Hepatocyte (in vitro differentiated cells): Measurements from ENCODE around the gene RDH13. TPM values are rescaled to one million over a fixed set of nuclear protein-coding genes. Genes with fewer than 3 reads are reported as not detected.

Experiments
- DNase-seq: peaks from one replicate; pipeline ENCODE4 v3.0.0-alpha.2; 2016; ENCODE audit warnings: low spot score
- H2AFZ ChIP-seq: fragments of 200-600 bp; sonication (generic); 2 replicates; pipeline ENCODE4 v1.6.0; 2016; ENCODE audit warnings: antibody characterized with exemption, mild to moderate bottlenecking
- H3K27ac ChIP-seq: fragments of 200-600 bp; sonication (generic); 2 replicates; pipeline ENCODE4 v1.5.1; 2016; ENCODE audit warnings: mild to moderate bottlenecking
- H3K27me3 ChIP-seq: fragments of 200-600 bp; sonication (generic); 2 replicates; pipeline ENCODE4 v1.6.1; 2016
- H3K36me3 ChIP-seq: fragments of 200-600 bp; sonication (generic); replicated peaks from 2 replicates; pipeline ENCODE4 v1.5.1; 2016; ENCODE audit warnings: low read depth; ENCODE audit not compliant: insufficient read depth
- H3K4me1 ChIP-seq: fragments of 200-600 bp; sonication (generic); 2 replicates; pipeline ENCODE4 v1.5.1; 2016; ENCODE audit warnings: mild to moderate bottlenecking, moderate library complexity; ENCODE audit not compliant: insufficient read depth
- H3K4me2 ChIP-seq: fragments of 200-600 bp; sonication (generic); 2 replicates; pipeline ENCODE4 v1.6.0; 2016
- H3K4me3 ChIP-seq: fragments of 200-600 bp; sonication (generic); 2 replicates; pipeline ENCODE4 v1.5.1; 2016; ENCODE audit warnings: mild to moderate bottlenecking
- H3K79me2 ChIP-seq: fragments of 200-600 bp; sonication (generic); 2 replicates; pipeline ENCODE4 v1.6.0; 2017; ENCODE audit warnings: mild to moderate bottlenecking
- H3K9me2 ChIP-seq: fragments of 200-600 bp; sonication (generic); replicated peaks from 2 replicates; pipeline ENCODE4 v1.6.0; 2017; ENCODE audit warnings: mild to moderate bottlenecking; ENCODE audit not compliant: insufficient read depth
- H3K9me3 ChIP-seq: fragments of 200-600 bp; sonication (generic); 2 replicates; pipeline ENCODE4 v1.5.1; 2016; ENCODE audit warnings: low read depth, mild to moderate bottlenecking
- H4K20me1 ChIP-seq: fragments of 200-600 bp; sonication (generic); 2 replicates; pipeline ENCODE4 v1.6.0; 2016; ENCODE audit warnings: mild to moderate bottlenecking; ENCODE audit not compliant: insufficient read depth, poor library complexity, severe bottlenecking
- CTCF ChIP-seq: fragments of 200-600 bp; sonication (generic); IDR thresholded peaks from 2 replicates; pipeline ENCODE4 v1.5.1; 2016; ENCODE audit warnings: antibody characterized with exemption, mild to moderate bottlenecking; ENCODE audit not compliant: poor library complexity
- EZH2 ChIP-seq: fragments of 200-600 bp; sonication (generic); IDR thresholded peaks from 2 replicates; pipeline ENCODE4 v1.6.1; 2016; ENCODE audit warnings: antibody characterized with exemption, mild to moderate bottlenecking, borderline replicate concordance
- EZH2phosphoT487 ChIP-seq: fragments of 200-600 bp; sonication (generic); IDR thresholded peaks from one replicate; pipeline ENCODE4 v1.6.1; 2018; ENCODE audit warnings: antibody characterized with exemption, mild to moderate bottlenecking, low read depth, moderate library complexity; ENCODE audit not compliant: unreplicated experiment, severe bottlenecking
- WGBS: methylation state at CpG from one replicate; pipeline ENCODE4 v1.1.6; 2016; ENCODE audit warnings: low lambda C conversion rate; ENCODE audit errors: missing lambda C conversion rate; 5-methylcytosine and 5-hydroxymethylcytosine counted together
- polyA plus RNA-seq: library from polyadenylated mRNA; unstranded; fragments of >200 nt; fragmentation: Nextera tagmentation; extraction: Ambion mirVana; gene quantifications from 2 replicates; pipeline ENCODE4 v1.2.1, GENCODE V29; 2016
- total RNA-seq: library from RNA; depleted of rRNA; stranded (reverse); fragments of >200 nt; gene quantifications from 2 replicates; pipeline ENCODE4 v1.2.3, GENCODE V29; 2014

RDH13 gene
- total and polyA plus RNA-seq, 2 experiments from 2014 or later = 17.3 to 17.7 TPM

DNA sequence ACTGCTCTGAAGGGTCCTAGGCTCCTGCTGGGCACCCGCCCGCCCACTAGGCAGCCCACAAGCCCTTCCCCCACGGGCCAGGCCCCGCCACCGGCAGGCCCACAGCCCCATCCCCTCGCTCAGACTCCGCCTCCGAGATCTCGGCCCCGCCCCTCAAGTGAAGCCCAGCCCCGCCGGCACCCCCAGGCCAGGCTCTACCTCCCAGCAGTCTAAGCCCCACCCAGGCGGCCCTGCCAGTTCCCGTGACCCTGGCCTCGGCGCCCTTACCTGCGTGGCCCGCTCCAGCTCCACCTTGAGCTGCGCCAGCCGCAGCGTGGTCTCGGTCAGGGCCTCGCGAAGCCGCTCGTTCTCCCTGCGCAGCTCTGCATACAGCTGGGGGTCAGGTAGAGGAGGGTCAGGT lies 29.0 kb upstream of the RDH13 start:
- Histone ChIP-seq H3K36me3 (no peaks in the 10 kb centered on the region), H3K9me2 (no peaks in the 10 kb centered on the region), H2AFZ (no peak overlapping the region), H3K9me3 (no peaks in the 10 kb centered on the region), H3K79me2 (no peaks in the 10 kb centered on the region), H3K27ac (no peak overlapping the region), H3K4me2 (no peak overlapping the region), H3K4me1 (peaks cover 11% of the 10 kb centered on the region), H3K4me3 (no peak overlapping the region), H3K27me3 (no peaks in the 10 kb centered on the region), H4K20me1 (peaks cover 15% of the 10 kb centered on the region)
- TF ChIP-seq EZH2phosphoT487 (no peak), CTCF (no peak), EZH2 (no peak)
- DNase-seq = no peak
- WGBS = 90% methylated on average over 14 of the region's 27 CpGs

DNA sequence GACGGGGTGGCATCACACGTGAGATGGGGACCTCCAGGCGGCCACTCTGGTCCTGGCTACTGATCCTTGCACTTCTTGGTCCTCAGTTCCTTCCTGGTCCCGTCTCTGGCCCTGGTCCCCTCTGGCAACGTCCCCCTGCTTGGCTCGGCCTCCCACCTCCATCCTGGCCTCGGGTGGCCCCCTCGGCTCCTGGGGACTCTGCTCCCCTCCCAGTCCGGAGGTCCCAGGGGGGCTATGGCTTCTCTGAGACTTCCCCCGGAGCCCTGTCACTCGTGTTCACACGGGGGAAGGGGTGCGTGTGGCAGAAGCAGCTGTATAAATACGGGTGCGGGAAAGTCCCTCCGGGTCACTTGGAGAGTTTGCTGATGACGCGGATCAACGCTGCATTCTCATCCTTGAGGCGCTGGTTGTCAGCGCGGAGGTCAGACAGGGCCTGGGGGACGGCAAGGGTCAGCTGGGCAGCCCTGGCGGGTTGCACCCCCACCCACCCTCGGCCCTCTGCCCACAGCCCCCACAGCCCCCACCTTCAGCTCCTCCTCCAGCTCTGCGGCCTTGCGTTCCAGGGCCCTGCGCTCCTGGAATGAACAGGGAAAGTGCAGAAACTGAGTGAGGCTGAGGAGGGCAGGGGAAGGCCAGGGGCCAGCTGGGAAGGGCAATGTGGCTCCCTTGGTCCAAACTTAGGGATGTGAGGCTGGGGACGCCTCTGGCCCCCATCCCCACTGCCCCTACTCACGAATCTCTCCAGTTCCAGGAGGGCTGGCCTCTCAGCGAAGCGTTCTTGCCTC lies 28.4 kb upstream of the RDH13 start:
- no peaks in the 10 kb centered on the region for H3K36me3 ChIP-seq
- WGBS = 94% methylated on average over 26 of the region's 32 CpGs

GRCh38 chr19:55090564-55090963 lies 27.6 kb upstream of the RDH13 start:
- H3K4me3 ChIP-seq = no peak overlapping the region
- no peaks in the 10 kb centered on the region for H3K79me2 ChIP-seq
- no peaks in the 10 kb centered on the region for H3K36me3 ChIP-seq
- H3K9me3 ChIP-seq = no peaks in the 10 kb centered on the region
- peaks cover 15% of the 10 kb centered on the region for H4K20me1 ChIP-seq
- peaks cover 8% of the 10 kb centered on the region for H3K27me3 ChIP-seq
- WGBS = 95% methylated on average over 13 of the region's 13 CpGs
- H3K27ac ChIP-seq = no peak overlapping the region
- H3K4me2 ChIP-seq = no peak overlapping the region
- DNase-seq = no peak
- no peak for TF ChIP-seq EZH2phosphoT487
- no peak for TF ChIP-seq CTCF
- TF ChIP-seq EZH2 = no peak
- H3K4me1 ChIP-seq = peaks cover 14% of the 10 kb centered on the region
- H3K9me2 ChIP-seq = no peaks in the 10 kb centered on the region
- H2AFZ ChIP-seq = no peak overlapping the region

More for the DNA sequence above, 28.4 kb upstream of the RDH13 start:
- H3K4me2 ChIP-seq = no peak overlapping the region
- no peak for TF ChIP-seq EZH2phosphoT487
- TF ChIP-seq EZH2 = no peak
- TF ChIP-seq CTCF = no peak
- H3K27me3 ChIP-seq = peaks cover under 1% of the 10 kb centered on the region
- no peaks in the 10 kb centered on the region for H3K79me2 ChIP-seq
- DNase-seq = no peak
- H3K9me3 ChIP-seq = no peaks in the 10 kb centered on the region
- no peak overlapping the region for H2AFZ ChIP-seq
- H4K20me1 ChIP-seq = peaks cover 15% of the 10 kb centered on the region
- H3K27ac ChIP-seq = no peak overlapping the region
- H3K4me1 ChIP-seq = peaks cover 14% of the 10 kb centered on the region
- no peaks in the 10 kb centered on the region for H3K9me2 ChIP-seq
- no peak overlapping the region for H3K4me3 ChIP-seq
